Esophagus muscularis mucosa (tissue), 4 donors: ENCODE measurements around the gene RAB33B. TPM values are rescaled to one million over a fixed set of nuclear protein-coding genes. Genes with fewer than 3 reads are reported as not detected.
A peak's percentile ranks its signal among the peaks of the same experiment; 100 is the strongest.

Experiments used
- DNase-seq: peaks from one replicate; pipeline ENCODE4 v3.0.0-alpha.2; 2017; ENCODE audit errors: extremely low spot score
- H3K27ac ChIP-seq, 4 donors: fragments of 200-600 bp; sonication (generic); replicated peaks in 1 of 4; 1 replicate in 3 of 4; 2 replicates in 1 of 4; pipeline ENCODE4 v1.5.1; 2016 to 2019; ENCODE audit warnings: mild to moderate bottlenecking in 1 of 4
- H3K27me3 ChIP-seq, 4 donors: fragments of 200-600 bp; sonication (generic); one replicate each; pipeline versions ENCODE4 v1.5.1 to v1.6.0; 2016 to 2019
- H3K36me3 ChIP-seq, 4 donors: fragments of 200-600 bp; sonication (generic); one replicate each; pipeline ENCODE4 v1.5.1; 2016 to 2019
- H3K4me1 ChIP-seq, 4 donors: fragments of 200-600 bp; sonication (generic); one replicate each; pipeline ENCODE4 v1.5.1; 2016 to 2019
- H3K4me3 ChIP-seq, 4 donors: fragments of 200-600 bp; sonication (generic); 1 replicate in 2 of 4; 2 replicates in 2 of 4; pipeline ENCODE4 v1.5.1; 2016 to 2019; ENCODE audit warnings: mild to moderate bottlenecking in 4 of 4, moderate library complexity in 1 of 4
- H3K9me3 ChIP-seq, 4 donors: fragments of 200-600 bp; sonication (generic); 1 replicate in 3 of 4; 2 replicates in 1 of 4; pipeline ENCODE4 v1.5.1; 2016 to 2019
- EP300 ChIP-seq: sonication (generic); formaldehyde crosslinking; IDR thresholded peaks from one replicate; pipeline ENCODE4 v1.6.1; 2017; ENCODE audit warnings: antibody characterized with exemption
- POLR2A ChIP-seq: fragments of 450-650 bp; IDR thresholded peaks from one replicate; pipeline ENCODE4 v1.6.1; 2017; ENCODE audit warnings: antibody characterized with exemption, moderate library complexity, mild to moderate bottlenecking, low read depth
- POLR2AphosphoS5 ChIP-seq, 2 donors: sonication (generic); formaldehyde crosslinking; IDR thresholded peaks; one replicate each; pipeline ENCODE4 v1.6.1; 2017; ENCODE audit warnings: antibody characterized with exemption in 2 of 2
- WGBS: methylation state at CpG from one replicate; pipeline ENCODE4 v1.1.5; 2018; 5-methylcytosine and 5-hydroxymethylcytosine counted together
- intact Hi-C: fragments of 100-400 bp; cut with DNase I; formaldehyde crosslinking; loops from one replicate; pipeline ENCODE4 v1.15.1; 2023
- small RNA-seq, 3 donors: library from RNA; depleted of rRNA; stranded (forward); fragments of <200 nt; gene quantifications; one replicate each; pipeline ENCODE3, GENCODE V24; 2016
- total RNA-seq, 4 donors: library from RNA; depleted of rRNA; stranded (reverse); fragments of >200 nt; gene quantifications; one replicate each; pipeline versions ENCODE4 v1.1.0 to v1.2.1, GENCODE V29; 2016
- TF ChIP-seq, protein P1 (sequence below), 3 experiments: fragments of 200-600 bp in 2 of 3; fragments of 450-650 bp in 1 of 3; sonication (generic) in 2 of 3; IDR thresholded peaks; one replicate each; pipeline ENCODE4 v1.5.1; 2017 to 2019; ENCODE audit warnings: antibody characterized with exemption in 3 of 3, mild to moderate bottlenecking in 2 of 3, moderate library complexity in 1 of 3

RAB33B gene
- total RNA-seq, 4 donors from 2014 or later, result 10.8 to 16.1 (median 14.8) TPM

- peak; percentile 24 for DNase-seq
- Histone ChIP-seq H3K4me1 (peaks cover 5 to 17% (median 13%) of the 10 kb centered on the region in 4 donors), H3K27me3 (no peaks in the 10 kb centered on the region), H3K4me3 (no peak overlapping the region), H3K36me3 (peaks cover 17 to 98% (median 71%) of the 10 kb centered on the region in 4 donors), H3K9me3 (no peaks in the 10 kb centered on the region), H3K27ac (no peak overlapping the region)
- intact Hi-C loops, result no loop called here
- 79% methylated on average over 1 of the region's 1 CpG for WGBS
- TF ChIP-seq POLR2AphosphoS5 (IDR thresholded peaks at IDR 0.05), result no peak
- no peak for TF ChIP-seq EP300
- TF ChIP-seq POLR2A, result no peak
- TF ChIP-seq, protein P1, sequence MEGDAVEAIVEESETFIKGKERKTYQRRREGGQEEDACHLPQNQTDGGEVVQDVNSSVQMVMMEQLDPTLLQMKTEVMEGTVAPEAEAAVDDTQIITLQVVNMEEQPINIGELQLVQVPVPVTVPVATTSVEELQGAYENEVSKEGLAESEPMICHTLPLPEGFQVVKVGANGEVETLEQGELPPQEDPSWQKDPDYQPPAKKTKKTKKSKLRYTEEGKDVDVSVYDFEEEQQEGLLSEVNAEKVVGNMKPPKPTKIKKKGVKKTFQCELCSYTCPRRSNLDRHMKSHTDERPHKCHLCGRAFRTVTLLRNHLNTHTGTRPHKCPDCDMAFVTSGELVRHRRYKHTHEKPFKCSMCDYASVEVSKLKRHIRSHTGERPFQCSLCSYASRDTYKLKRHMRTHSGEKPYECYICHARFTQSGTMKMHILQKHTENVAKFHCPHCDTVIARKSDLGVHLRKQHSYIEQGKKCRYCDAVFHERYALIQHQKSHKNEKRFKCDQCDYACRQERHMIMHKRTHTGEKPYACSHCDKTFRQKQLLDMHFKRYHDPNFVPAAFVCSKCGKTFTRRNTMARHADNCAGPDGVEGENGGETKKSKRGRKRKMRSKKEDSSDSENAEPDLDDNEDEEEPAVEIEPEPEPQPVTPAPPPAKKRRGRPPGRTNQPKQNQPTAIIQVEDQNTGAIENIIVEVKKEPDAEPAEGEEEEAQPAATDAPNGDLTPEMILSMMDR (IDR thresholded peaks at IDR 0.05), result no peak
These were observed 69.2 kb downstream of the RAB33B start for GRCh38 chr4:139523076-139523475.

DNA sequence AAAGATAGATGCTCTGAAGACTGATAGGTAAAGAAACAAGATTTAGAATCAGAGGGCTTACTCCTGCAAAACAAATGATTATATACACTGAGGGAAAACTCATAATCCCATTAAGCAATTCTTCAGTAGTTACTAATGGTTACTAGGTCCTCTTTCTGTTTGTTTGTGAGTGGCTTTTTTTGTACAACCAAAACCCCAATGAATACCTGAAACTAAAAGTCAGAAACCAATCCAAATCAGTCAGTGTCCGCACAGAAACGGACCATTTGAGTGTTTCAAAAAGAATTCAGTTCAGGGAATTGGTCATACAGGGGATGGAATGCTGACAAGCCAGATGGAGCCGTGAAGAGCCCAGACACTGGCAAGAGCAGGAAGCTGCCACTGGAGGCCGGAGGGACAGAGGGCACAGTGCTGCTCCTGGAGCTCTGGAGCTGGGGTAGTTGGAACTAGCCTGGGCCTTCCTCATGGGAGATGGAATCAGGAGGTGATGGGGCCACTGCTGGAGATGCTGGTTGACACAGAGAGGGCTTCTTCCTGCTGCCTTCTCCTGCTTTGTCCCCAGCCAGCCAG lies 70.2 kb downstream of the RAB33B start:
- intact Hi-C loops, result no loop called here
- H3K27ac ChIP-seq, result no peak overlapping the region
- H3K9me3 ChIP-seq, result no peaks in the 10 kb centered on the region
- DNase-seq, result peak; percentile 50
- H3K4me3 ChIP-seq, result no peak overlapping the region
- no peaks in the 10 kb centered on the region for H3K27me3 ChIP-seq
- H3K4me1 ChIP-seq, result peaks cover 5 to 18% (median 15%) of the 10 kb centered on the region in 4 donors
- WGBS, result 84% methylated on average over 4 of the region's 4 CpGs
- no peak for TF ChIP-seq EP300
- TF ChIP-seq, protein P1 (IDR thresholded peaks at IDR 0.05), result no peak
- no peak for TF ChIP-seq POLR2AphosphoS5 (IDR thresholded peaks at IDR 0.05)
- TF ChIP-seq POLR2A, result no peak
- peaks cover 19 to 98% (median 71%) of the 10 kb centered on the region in 4 donors for H3K36me3 ChIP-seq

DNA sequence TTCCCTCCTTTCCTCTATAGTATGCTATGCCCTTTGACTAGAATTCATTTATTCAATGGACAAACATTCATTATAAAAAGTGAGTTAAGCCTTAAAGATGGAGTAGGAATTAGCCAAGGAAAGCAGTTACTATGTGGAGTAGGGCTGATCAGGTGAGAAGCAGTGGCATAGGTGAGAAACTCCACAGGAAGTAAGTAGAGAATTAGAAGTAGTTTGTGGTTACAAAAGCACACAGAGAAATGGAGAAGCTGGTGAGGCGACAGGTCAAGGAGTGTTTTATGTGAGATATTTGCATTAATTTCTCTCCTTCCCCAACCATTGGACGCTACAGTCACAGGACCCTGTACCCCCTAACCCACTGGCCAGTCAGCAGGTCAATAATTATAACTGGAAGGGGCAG lies 71.5 kb downstream of the RAB33B start:
- peaks cover 5 to 18% (median 15%) of the 10 kb centered on the region in 4 donors for H3K4me1 ChIP-seq
- H3K4me3 ChIP-seq, result no peak overlapping the region
- no peaks in the 10 kb centered on the region for H3K27me3 ChIP-seq
- WGBS, result 37% methylated on average over 2 of the region's 2 CpGs
- H3K9me3 ChIP-seq, result no peaks in the 10 kb centered on the region
- TF ChIP-seq, protein P1 (IDR thresholded peaks at IDR 0.05), result no peak
- TF ChIP-seq POLR2AphosphoS5 (IDR thresholded peaks at IDR 0.05) (no peak), EP300 (no peak), POLR2A (no peak)
- DNase-seq, result no peak
- no peak overlapping the region for H3K27ac ChIP-seq
- H3K36me3 ChIP-seq, result peaks cover 19 to 88% (median 61%) of the 10 kb centered on the region in 4 donors
- intact Hi-C loops, result no loop called here

Small RNAs within 50 kb of the gene (small RNA-seq; reads per million reads assigned to genes)
- 0 reads per million in 3 donors for gene RF01225

Other genes with a start within 250 kb of the RAB33B start
- gene MGARP, start 173.9 kb upstream of the RAB33B start, total RNA-seq, result 1 to 10 TPM; 2.0 to 4.3 (median 3.4) TPM
- 10 to 100 TPM; 21.0 to 32.1 (median 25.3) TPM for gene NAA15, start 152.6 kb upstream of the RAB33B start, total RNA-seq
- 10 to 100 TPM; 45.7 to 52.8 (median 50.8) TPM for gene NDUFC1, start 151.6 kb upstream of the RAB33B start, total RNA-seq
- 10 to 100 TPM; 54.4 to 96.0 (median 63.9) TPM for gene SETD7, start 102.1 kb downstream of the RAB33B start, total RNA-seq
- gene MGST2, start 211.7 kb downstream of the RAB33B start, total RNA-seq, result 10 to 100 TPM; 28.7 to 39.7 (median 34.2) TPM